ENCODE data around the gene RBM10. TPM values are rescaled to one million over a fixed set of nuclear protein-coding genes. Genes with fewer than 3 reads are reported as not detected.

RBM10 gene
- total and polyA plus RNA-seq, 2 donors (not counting 1 experiment from before 2014, with no cell fraction given): 48.7 to 51.6 TPM

GRCh38 chrX:47214435-47215077 is 69.5 kb downstream of the RBM10 start:
- no peaks in the 10 kb centered on the region for H3K27me3 ChIP-seq (replicated peaks in 1 of 4; ENCODE audit: control extremely low read depth in 1 of 4, control insufficient read depth in 3 of 4, insufficient read depth in 4 of 4, low read length in 3 of 4)
- peaks cover 0 to 51% of the 10 kb centered on the region in 2 experiments for H3K36me3 ChIP-seq (replicated peaks in 1 of 2; ENCODE audit: control extremely low read depth in 1 of 2, control insufficient read depth in 1 of 2, extremely low read depth in 1 of 2, insufficient read depth in 2 of 2, low read length in 1 of 2)
- no peaks in the 10 kb centered on the region for H3K9me3 ChIP-seq (ENCODE audit: control extremely low read depth in 1 of 3, control insufficient read depth in 2 of 3, insufficient read depth in 1 of 3, low read length in 2 of 3)
- CTCF ChIA-PET: no interaction called here
- Mint-ChIP-seq H3K27me3 (no peaks in the 10 kb centered on the region), H3K4me1 (peaks cover 18% of the 10 kb centered on the region), H3K4me3 (no peak overlapping the region), H3K27ac (no peak overlapping the region), H3K9me3 (ENCODE audit: insufficient read depth) (no peaks in the 10 kb centered on the region)
- H3K4me1 ChIP-seq (ENCODE audit: control insufficient read depth in 2 of 2, insufficient read depth in 2 of 2, low read length in 2 of 2): peaks cover 11 to 12% of the 10 kb centered on the region in 2 donors
- H3K79me2 ChIP-seq (ENCODE audit: control insufficient read depth, insufficient read depth, low read length): peaks cover 10% of the 10 kb centered on the region
- TF ChIP-seq EZH2 (IDR thresholded peaks at IDR 0.05; ENCODE audit: borderline replicate concordance, insufficient read depth, low read depth, low read length, poor library complexity, severe bottlenecking) (no peak), CTCF (IDR thresholded peaks at IDR 0.05) (no peak)
- H3K9ac ChIP-seq (ENCODE audit: low read length): no peak overlapping the region
- peaks cover 11% of the 10 kb centered on the region for H4K20me1 ChIP-seq (ENCODE audit: control insufficient read depth, insufficient read depth, low read length, poor library complexity, severe bottlenecking)
- no peak overlapping the region for H2AFZ ChIP-seq (ENCODE audit: insufficient read depth, low read depth, low read length, poor library complexity, severe bottlenecking)
- intact Hi-C loops (cut with micrococcal nuclease): loop anchor here (5.0 to 10.0 kb wide), 2 partner anchors 457 to 1700 kb away; partner anchors contain the start of genes PIM2, SLC35A2 and SLC9A7
- H3K4me2 ChIP-seq (replicated peaks; ENCODE audit: low read depth, low read length, poor library complexity, severe bottlenecking): no peak overlapping the region
- ATAC-seq (ENCODE audit: low read depth): no peak
- H3K27ac ChIP-seq (ENCODE audit: low read length in 2 of 2): no peak overlapping the region
- DNase-seq: no peak
- H3K4me3 ChIP-seq (ENCODE audit: control extremely low read depth in 1 of 5, extremely low read depth in 1 of 5, insufficient read depth in 1 of 5, low read depth in 2 of 5, low read length in 4 of 5): no peak overlapping the region
- POLR2A ChIA-PET: no interaction called here
- WGBS (ENCODE audit: insufficient coverage): 96% methylated on average over 18 of the region's 20 CpGs

GRCh38 chrX:47215291-47215900 is 70.4 kb downstream of the RBM10 start:
- H3K4me3 Mint-ChIP-seq: no peak overlapping the region
- ATAC-seq (ENCODE audit: low read depth) (no peak), DNase-seq (no peak)
- POLR2A ChIA-PET: no interaction called here
- Histone ChIP-seq H2AFZ (ENCODE audit: insufficient read depth, low read depth, low read length, poor library complexity, severe bottlenecking) (no peak overlapping the region), H3K27ac (ENCODE audit: low read length in 2 of 2) (no peak overlapping the region), H3K36me3 (replicated peaks in 1 of 2; ENCODE audit: control extremely low read depth in 1 of 2, control insufficient read depth in 1 of 2, extremely low read depth in 1 of 2, insufficient read depth in 2 of 2, low read length in 1 of 2) (peaks cover 0 to 43% of the 10 kb centered on the region in 2 experiments), H3K9me3 (ENCODE audit: control extremely low read depth in 1 of 3, control insufficient read depth in 2 of 3, insufficient read depth in 1 of 3, low read length in 2 of 3) (no peaks in the 10 kb centered on the region), H3K9ac (ENCODE audit: low read length) (no peak overlapping the region), H3K4me3 (ENCODE audit: control extremely low read depth in 1 of 5, extremely low read depth in 1 of 5, insufficient read depth in 1 of 5, low read depth in 2 of 5, low read length in 4 of 5) (no peak overlapping the region), H3K79me2 (ENCODE audit: control insufficient read depth, insufficient read depth, low read length) (peaks cover 18% of the 10 kb centered on the region), H3K27me3 (replicated peaks in 1 of 4; ENCODE audit: control extremely low read depth in 1 of 4, control insufficient read depth in 3 of 4, insufficient read depth in 4 of 4, low read length in 3 of 4) (no peaks in the 10 kb centered on the region), H4K20me1 (ENCODE audit: control insufficient read depth, insufficient read depth, low read length, poor library complexity, severe bottlenecking) (peaks cover 19% of the 10 kb centered on the region), H3K4me2 (replicated peaks; ENCODE audit: low read depth, low read length, poor library complexity, severe bottlenecking) (no peak overlapping the region), H3K4me1 (ENCODE audit: control insufficient read depth in 2 of 2, insufficient read depth in 2 of 2, low read length in 2 of 2) (peaks cover 19 to 21% of the 10 kb centered on the region in 2 donors)
- intact Hi-C loops (cut with micrococcal nuclease): loop anchor here (5.0 to 10.0 kb wide), 2 partner anchors 458 to 1699 kb away; partner anchors contain the start of genes PIM2, SLC35A2 and SLC9A7
- TF ChIP-seq CTCF (IDR thresholded peaks at IDR 0.05) (no peak), EZH2 (IDR thresholded peaks at IDR 0.05; ENCODE audit: borderline replicate concordance, insufficient read depth, low read depth, low read length, poor library complexity, severe bottlenecking) (no peak)
- CTCF ChIA-PET: no interaction called here
- WGBS (ENCODE audit: insufficient coverage): 88% methylated on average over 4 of the region's 12 CpGs
- H3K27me3 Mint-ChIP-seq: no peaks in the 10 kb centered on the region
- H3K4me1 Mint-ChIP-seq: peaks cover 27% of the 10 kb centered on the region
- no peak overlapping the region for H3K27ac Mint-ChIP-seq
- no peaks in the 10 kb centered on the region for H3K9me3 Mint-ChIP-seq (ENCODE audit: insufficient read depth)
